ENCODE results near the gene SLC16A5.
"Not testable (repeated sequence)": the region's sequence is repeated elsewhere in the genome, so short reads cannot be mapped to it uniquely, and the experiment has no call there.

SLC16A5 gene

DNA sequence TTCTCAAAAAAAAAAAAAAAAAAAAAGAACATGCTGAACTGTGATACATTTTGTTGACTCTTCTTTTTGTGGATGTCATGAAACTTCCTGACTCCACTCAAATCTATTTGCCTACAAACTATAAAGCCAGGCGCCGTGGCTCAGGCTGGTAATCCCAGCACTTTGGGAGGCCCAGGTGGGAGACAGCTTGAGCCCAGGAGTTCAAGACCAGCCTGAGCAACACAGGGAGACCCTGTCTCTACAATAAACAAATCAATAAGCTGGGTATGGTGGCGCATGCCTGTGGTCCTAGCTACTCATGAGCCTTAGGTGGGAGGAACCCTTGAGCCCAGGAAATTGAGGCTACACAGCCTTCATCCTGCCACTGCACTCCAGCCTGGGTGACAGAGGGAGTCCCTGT lies 45.2 kb downstream of the SLC16A5 start:
- H3K27ac Mint-ChIP-seq = peak overlapping the region; percentile 25
- no peak overlapping the region for H3K4me3 Mint-ChIP-seq
- no peaks in the 10 kb centered on the region for H3K9me3 Mint-ChIP-seq
- no peaks in the 10 kb centered on the region for H3K27me3 Mint-ChIP-seq
- intact Hi-C loops (cut with micrococcal nuclease) = no loop called here
- H3K4me1 Mint-ChIP-seq (ENCODE audit: low read depth) = peaks cover 23% of the 10 kb centered on the region
- peaks cover 58% of the 10 kb centered on the region for H3K36me3 Mint-ChIP-seq (ENCODE audit: low read depth)

DNA sequence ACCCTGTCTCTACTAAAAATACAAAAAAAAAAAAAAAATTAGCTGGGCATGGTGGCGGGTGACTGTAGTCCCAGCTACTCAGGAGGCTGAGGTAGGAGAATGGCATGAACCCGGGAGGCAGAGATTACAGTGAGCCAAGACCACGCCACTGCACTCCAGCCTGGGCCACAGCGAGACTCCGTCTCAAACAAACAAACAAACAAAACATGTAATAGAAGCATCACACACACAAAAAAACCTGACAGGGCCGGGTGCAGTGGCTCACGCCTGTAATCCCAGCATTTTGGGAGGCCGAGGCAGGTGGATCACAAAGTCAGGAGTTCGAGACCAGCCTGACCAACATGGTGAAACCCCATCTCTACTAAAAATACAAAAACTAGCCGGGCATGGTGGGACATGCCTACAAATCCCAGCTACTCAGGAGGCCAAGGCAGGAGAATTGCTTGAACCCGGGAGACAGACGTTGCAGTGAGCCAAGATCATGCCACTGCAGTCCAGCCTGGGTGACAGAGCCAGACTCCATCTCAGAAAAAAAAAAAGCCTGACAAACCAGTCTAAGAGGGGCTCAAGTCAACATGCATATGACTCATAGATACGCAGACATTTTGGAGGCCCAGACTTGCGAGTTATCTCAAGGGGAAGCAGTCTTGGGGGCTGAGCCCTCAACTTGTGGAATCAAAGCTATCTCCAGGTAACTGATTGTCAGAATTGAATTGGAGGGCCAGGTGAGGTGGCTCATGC lies 46.0 kb downstream of the SLC16A5 start:
- Mint-ChIP-seq H3K36me3 (ENCODE audit: low read depth) (peaks cover 51% of the 10 kb centered on the region), H3K27ac (peak overlapping the region; percentile 25), H3K4me1 (ENCODE audit: low read depth) (peaks cover 20% of the 10 kb centered on the region)
- H3K4me3 Mint-ChIP-seq; H3K9me3 Mint-ChIP-seq; intact Hi-C loops (cut with micrococcal nuclease); H3K27me3 Mint-ChIP-seq: not testable (repeated sequence)

- Mint-ChIP-seq H3K4me3 (no peak overlapping the region), H3K36me3 (ENCODE audit: low read depth) (peaks cover 46% of the 10 kb centered on the region), H3K27me3 (no peaks in the 10 kb centered on the region), H3K27ac (no peak overlapping the region), H3K4me1 (ENCODE audit: low read depth) (peaks cover 4% of the 10 kb centered on the region), H3K9me3 (no peaks in the 10 kb centered on the region)
- intact Hi-C loops (cut with micrococcal nuclease) = no loop called here
Observed at GRCh38 chr17:75135452-75135851, 47.7 kb downstream of the SLC16A5 start.

DNA sequence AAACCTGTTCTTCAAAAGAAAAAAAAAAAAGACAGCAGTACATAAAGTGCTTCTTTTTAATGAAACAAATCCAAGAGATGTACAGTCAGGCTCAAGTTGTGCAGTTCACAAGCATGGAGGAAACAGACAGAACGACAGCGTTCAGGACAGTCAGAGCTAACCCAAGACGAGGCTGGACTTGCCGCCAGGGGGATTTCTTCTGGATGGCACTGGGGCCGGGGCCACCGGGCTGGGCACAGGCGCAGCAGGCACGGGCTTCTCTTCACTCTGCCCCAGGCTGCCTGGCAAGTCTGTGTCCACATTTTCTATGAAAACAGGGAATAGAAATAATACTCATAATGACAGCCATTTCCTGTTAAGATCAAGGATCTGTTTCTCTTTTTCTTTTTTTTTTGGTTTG lies 48.2 kb downstream of the SLC16A5 start:
- Mint-ChIP-seq H3K4me3 (no peak overlapping the region), H3K27ac (no peak overlapping the region), H3K4me1 (ENCODE audit: low read depth) (no peaks in the 10 kb centered on the region), H3K36me3 (ENCODE audit: low read depth) (peaks cover 46% of the 10 kb centered on the region), H3K9me3 (no peaks in the 10 kb centered on the region), H3K27me3 (no peaks in the 10 kb centered on the region)
- intact Hi-C loops (cut with micrococcal nuclease) = no loop called here

DNA sequence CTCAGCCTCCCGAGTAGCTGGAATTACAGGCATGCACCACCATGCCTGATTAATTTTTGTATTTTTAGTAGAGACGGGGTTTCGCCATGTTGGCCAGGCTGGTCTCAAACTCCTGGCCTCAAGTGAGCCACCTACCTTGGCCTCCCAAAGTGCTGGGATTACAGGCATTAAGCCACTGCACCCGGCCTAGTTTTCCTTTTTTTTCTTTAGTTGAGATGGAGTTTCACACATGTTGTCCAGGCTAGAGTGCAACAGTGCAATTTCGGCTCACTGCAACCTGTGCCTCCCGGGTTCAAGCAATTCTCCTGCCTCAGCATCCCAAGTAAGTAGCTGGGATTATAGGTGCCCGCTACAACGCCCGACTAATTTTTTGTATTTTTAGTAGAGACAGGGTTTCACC lies 50.0 kb downstream of the SLC16A5 start:
- H3K4me1 Mint-ChIP-seq (ENCODE audit: low read depth); H3K27ac Mint-ChIP-seq; H3K4me3 Mint-ChIP-seq; intact Hi-C loops (cut with micrococcal nuclease); H3K27me3 Mint-ChIP-seq; H3K9me3 Mint-ChIP-seq: not testable (repeated sequence)
- peaks cover 58% of the 10 kb centered on the region for H3K36me3 Mint-ChIP-seq (ENCODE audit: low read depth)

DNA sequence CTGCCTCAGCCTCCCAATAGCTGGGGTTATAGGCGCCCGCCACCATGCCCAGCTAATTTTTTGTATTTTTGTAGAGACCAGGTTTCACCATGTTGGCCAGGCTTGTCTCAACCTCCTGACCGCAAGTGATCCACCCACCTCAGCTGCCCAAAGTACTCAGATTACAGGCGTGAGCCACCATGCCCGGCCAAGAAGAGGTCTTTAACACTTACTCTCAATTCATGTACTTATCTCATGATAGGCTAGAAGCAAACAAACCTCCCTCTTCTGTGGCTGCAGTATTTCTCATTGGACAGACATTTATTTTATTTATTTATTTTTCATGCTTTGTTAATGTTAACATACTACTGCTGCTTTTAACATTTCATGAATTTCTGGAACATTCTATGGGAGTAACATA lies 50.8 kb downstream of the SLC16A5 start:
- Mint-ChIP-seq H3K27ac (no peak overlapping the region), H3K27me3 (no peaks in the 10 kb centered on the region), H3K9me3 (no peaks in the 10 kb centered on the region), H3K4me3 (no peak overlapping the region), H3K4me1 (ENCODE audit: low read depth) (no peaks in the 10 kb centered on the region), H3K36me3 (ENCODE audit: low read depth) (peaks cover 65% of the 10 kb centered on the region)
- intact Hi-C loops (cut with micrococcal nuclease) = no loop called here

GRCh38 chr17:75142236-75142971 lies 54.6 kb downstream of the SLC16A5 start:
- intact Hi-C loops (cut with micrococcal nuclease) = no loop called here
- Mint-ChIP-seq H3K4me1 (ENCODE audit: low read depth) (peaks cover 26% of the 10 kb centered on the region), H3K4me3 (no peak overlapping the region), H3K36me3 (ENCODE audit: low read depth) (peaks cover 77% of the 10 kb centered on the region), H3K27me3 (no peaks in the 10 kb centered on the region), H3K9me3 (no peaks in the 10 kb centered on the region), H3K27ac (no peak overlapping the region)

DNA sequence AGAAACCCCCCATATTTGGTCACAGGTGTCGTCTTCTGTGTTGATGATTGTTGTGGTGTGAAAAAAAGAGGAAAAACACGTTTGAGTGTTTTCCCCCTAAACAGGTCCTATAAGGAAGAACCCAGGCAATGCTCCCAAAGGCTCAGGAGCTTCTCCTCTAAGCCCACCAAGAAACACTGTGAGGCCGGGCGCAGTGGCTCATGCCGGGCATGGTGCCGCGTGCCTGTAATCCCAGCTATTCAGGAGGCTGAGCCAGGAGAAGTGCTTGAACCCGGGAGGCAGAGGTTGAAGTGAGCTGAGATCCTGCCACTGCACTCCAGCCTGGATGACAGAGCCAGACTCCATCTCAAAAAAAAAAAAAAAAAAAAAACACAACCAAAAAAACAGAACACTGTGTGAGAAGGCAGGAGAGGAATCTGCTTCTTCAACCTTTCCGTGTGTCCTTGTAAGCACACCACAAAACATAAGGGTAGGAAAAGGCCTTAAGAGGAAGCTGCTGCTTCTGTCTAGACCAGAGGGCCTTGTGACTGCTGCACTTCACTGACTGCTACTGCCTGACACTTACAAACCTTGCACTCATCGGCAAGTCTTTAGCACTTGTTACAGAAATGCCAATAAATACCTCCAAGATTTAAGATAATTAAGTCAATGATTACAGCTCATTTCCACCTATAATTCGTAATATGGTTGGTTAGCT lies 57.2 kb downstream of the SLC16A5 start:
- H3K27ac Mint-ChIP-seq = peak overlapping the region; percentile 46
- peaks cover 85% of the 10 kb centered on the region for H3K36me3 Mint-ChIP-seq (ENCODE audit: low read depth)
- no peak overlapping the region for H3K4me3 Mint-ChIP-seq
- H3K27me3 Mint-ChIP-seq = no peaks in the 10 kb centered on the region
- H3K4me1 Mint-ChIP-seq (ENCODE audit: low read depth) = peaks cover 48% of the 10 kb centered on the region
- intact Hi-C loops (cut with micrococcal nuclease) = no loop called here
- no peaks in the 10 kb centered on the region for H3K9me3 Mint-ChIP-seq

GRCh38 chr17:75146592-75146991 lies 58.8 kb downstream of the SLC16A5 start:
- Mint-ChIP-seq H3K4me1 (ENCODE audit: low read depth) (peaks cover 48% of the 10 kb centered on the region), H3K9me3 (no peaks in the 10 kb centered on the region), H3K4me3 (no peak overlapping the region), H3K36me3 (ENCODE audit: low read depth) (peaks cover 69% of the 10 kb centered on the region), H3K27me3 (no peaks in the 10 kb centered on the region), H3K27ac (peak overlapping the region; percentile 85)
- intact Hi-C loops (cut with micrococcal nuclease) = no loop called here

- Mint-ChIP-seq H3K9me3 (no peaks in the 10 kb centered on the region), H3K36me3 (ENCODE audit: low read depth) (peaks cover 59% of the 10 kb centered on the region), H3K4me1 (ENCODE audit: low read depth) (peaks cover 58% of the 10 kb centered on the region), H3K27ac (peak overlapping the region; percentile 85), H3K4me3 (peak overlapping the region; percentile 20), H3K27me3 (no peaks in the 10 kb centered on the region)
- intact Hi-C loops (cut with micrococcal nuclease) = no loop called here
Observed at GRCh38 chr17:75147878-75148546, 60.3 kb downstream of the SLC16A5 start.

GRCh38 chr17:75151930-75152329 lies 64.2 kb downstream of the SLC16A5 start:
- Mint-ChIP-seq H3K9me3 (no peaks in the 10 kb centered on the region), H3K27ac (no peak overlapping the region), H3K4me3 (no peak overlapping the region), H3K36me3 (ENCODE audit: low read depth) (peaks cover 32% of the 10 kb centered on the region), H3K4me1 (ENCODE audit: low read depth) (peaks cover 55% of the 10 kb centered on the region), H3K27me3 (no peaks in the 10 kb centered on the region)
- intact Hi-C loops (cut with micrococcal nuclease) = loop anchor here (5.0 kb wide), 1 partner anchor 35 kb away; no protein-coding TSS in a partner anchor

GRCh38 chr17:75152523-75152921 lies 64.8 kb downstream of the SLC16A5 start:
- Mint-ChIP-seq H3K9me3 (no peaks in the 10 kb centered on the region), H3K36me3 (ENCODE audit: low read depth) (peaks cover 26% of the 10 kb centered on the region), H3K4me3 (peak overlapping the region; percentile 88), H3K4me1 (ENCODE audit: low read depth) (peaks cover 49% of the 10 kb centered on the region), H3K27ac (no peak overlapping the region), H3K27me3 (no peaks in the 10 kb centered on the region)
- intact Hi-C loops (cut with micrococcal nuclease) = loop anchor here (5.0 kb wide), 1 partner anchor 35 kb away; no protein-coding TSS in a partner anchor

DNA sequence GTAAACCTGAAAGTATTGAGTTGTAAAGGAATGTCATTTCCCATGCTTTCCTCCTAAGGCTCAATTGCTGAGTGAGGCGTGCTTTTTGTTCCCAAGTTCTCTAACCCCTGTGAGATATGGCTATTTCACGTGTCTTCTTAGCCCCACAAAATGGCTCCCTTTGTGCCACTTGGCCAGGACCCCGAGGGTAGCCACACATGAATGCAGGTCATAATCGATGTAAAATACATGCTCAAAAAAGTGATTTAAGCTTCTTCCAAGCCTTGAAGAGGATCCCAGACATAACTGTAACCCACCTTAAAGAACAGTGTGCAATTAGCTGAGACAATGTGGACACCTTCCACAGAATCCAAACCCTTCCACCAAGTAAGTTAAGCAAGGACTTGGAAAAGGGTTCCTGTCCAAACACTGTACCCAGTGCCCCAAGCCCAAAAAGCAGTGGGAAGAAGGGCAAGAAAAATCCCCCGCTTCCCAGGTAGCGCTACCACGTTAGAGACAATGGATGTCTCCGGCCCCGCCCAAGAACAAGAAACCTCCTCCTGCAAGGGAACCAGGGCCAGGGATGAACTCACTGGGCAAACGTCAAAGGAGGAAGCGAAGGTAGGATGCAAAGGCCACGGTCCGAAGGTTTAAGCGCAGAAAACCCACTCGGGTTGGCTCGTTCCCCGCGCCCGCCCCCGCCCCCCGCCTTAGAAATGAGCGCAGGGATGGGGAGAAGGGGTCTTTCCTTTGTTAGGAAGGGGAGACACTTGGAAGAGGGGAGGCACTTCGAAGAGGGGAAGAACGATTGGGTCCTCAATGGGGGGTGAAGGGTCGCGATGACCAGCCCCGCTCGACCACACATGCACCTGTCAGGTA lies 65.4 kb downstream of the SLC16A5 start:
- Mint-ChIP-seq H3K4me3 (peak overlapping the region; percentile 88), H3K4me1 (ENCODE audit: low read depth) (peaks cover 43% of the 10 kb centered on the region), H3K36me3 (ENCODE audit: low read depth) (peaks cover 20% of the 10 kb centered on the region), H3K27ac (peak overlapping the region; percentile 90), H3K27me3 (no peaks in the 10 kb centered on the region), H3K9me3 (no peaks in the 10 kb centered on the region)
- intact Hi-C loops (cut with micrococcal nuclease) = loop anchor here (5.0 kb wide), 1 partner anchor 36 kb away; no protein-coding TSS in a partner anchor

Measured in dendritic cell treated with granulocyte-macrophage colony-stimulating factor and Interleukin-4, amounts not matched to agents 40 ng/mL and 50 ng/mL, for 4 days (primary cell).